H9 (cell line): ENCODE measurements around the gene EHD1. TPM values are rescaled to one million over a fixed set of nuclear protein-coding genes. Genes with fewer than 3 reads are reported as not detected.

ENCODE experiments used
- DNase-seq: peaks from one replicate; pipeline ENCODE4 v3.0.0-alpha.2; 2017
- H2AFZ ChIP-seq: one replicate; pipeline ENCODE4 v1.6.1; 2013; ENCODE audit warnings: mild to moderate bottlenecking, low read length, control low read depth, moderate library complexity
- H2AK5ac ChIP-seq: 2 replicates; pipeline ENCODE4 v1.6.1; 2013; ENCODE audit warnings: low read length, control low read depth, mixed read lengths; ENCODE audit not compliant: insufficient read length
- H2BK120ac ChIP-seq: one replicate; pipeline ENCODE4 v1.6.1; 2013; ENCODE audit warnings: low read depth, mild to moderate bottlenecking, low read length, control low read depth, inconsistent platforms; ENCODE audit not compliant: poor library complexity, severe bottlenecking
- H2BK12ac ChIP-seq: 2 replicates; pipeline ENCODE4 v1.6.1; 2013; ENCODE audit warnings: low read length, control low read depth, mixed read lengths, low read depth; ENCODE audit not compliant: insufficient read length
- H2BK15ac ChIP-seq: 2 replicates; pipeline ENCODE4 v1.6.1; 2013; ENCODE audit warnings: low read depth, low read length, control low read depth
- H2BK20ac ChIP-seq: one replicate; pipeline ENCODE4 v1.6.1; 2013; ENCODE audit warnings: low read depth, mild to moderate bottlenecking, low read length, control low read depth, inconsistent platforms; ENCODE audit not compliant: poor library complexity, severe bottlenecking
- H2BK5ac ChIP-seq: 2 replicates; pipeline ENCODE4 v1.6.1; 2013; ENCODE audit warnings: low read length, control low read depth, mixed read lengths; ENCODE audit not compliant: insufficient read length
- H3K14ac ChIP-seq: 2 replicates; pipeline ENCODE4 v1.6.1; 2013; ENCODE audit warnings: low read length, control low read depth; ENCODE audit not compliant: insufficient read depth
- H3K18ac ChIP-seq: 2 replicates; pipeline ENCODE4 v1.6.1; 2013; ENCODE audit warnings: low read depth, mild to moderate bottlenecking, mixed read lengths, low read length, control low read depth; ENCODE audit not compliant: insufficient read length
- H3K23ac ChIP-seq: 2 replicates; pipeline ENCODE4 v1.6.1; 2013; ENCODE audit warnings: low read length, control low read depth, mixed read lengths, low read depth; ENCODE audit not compliant: insufficient read length
- H3K23me2 ChIP-seq: 2 replicates; pipeline ENCODE4 v1.6.1; 2013; ENCODE audit warnings: low read depth, mild to moderate bottlenecking, mixed read lengths, low read length, control low read depth; ENCODE audit not compliant: insufficient read length, poor library complexity, severe bottlenecking
- H3K27ac ChIP-seq: 2 replicates; pipeline ENCODE4 v1.5.1; 2013; ENCODE audit warnings: low read length, control low read depth, mixed read lengths, low read depth; ENCODE audit not compliant: insufficient read length
- H3K27me3 ChIP-seq: 2 replicates; pipeline ENCODE4 v1.6.1; 2013; ENCODE audit warnings: low read length, control low read depth, inconsistent platforms; ENCODE audit not compliant: insufficient read depth
- H3K4ac ChIP-seq: 2 replicates; pipeline ENCODE4 v1.6.1; 2013; ENCODE audit warnings: low read depth, mild to moderate bottlenecking, control low read depth, inconsistent platforms, low read length, moderate library complexity
- H3K4me1 ChIP-seq: 2 replicates; pipeline ENCODE4 v1.6.1; 2013; ENCODE audit warnings: low read length, control low read depth, inconsistent platforms; ENCODE audit not compliant: insufficient read depth
- H3K4me2 ChIP-seq: 2 replicates; pipeline ENCODE4 v1.6.1; 2013; ENCODE audit warnings: low read length, control low read depth, mixed read lengths; ENCODE audit not compliant: insufficient read length, insufficient read depth
- H3K56ac ChIP-seq: 2 replicates; pipeline ENCODE4 v1.6.1; 2013; ENCODE audit warnings: low read depth, mild to moderate bottlenecking, mixed read lengths, low read length, control low read depth; ENCODE audit not compliant: insufficient read length
- H3K79me1 ChIP-seq: 2 replicates; pipeline ENCODE4 v1.6.1; 2013; ENCODE audit warnings: low read depth, mild to moderate bottlenecking, moderate library complexity, low read length, control low read depth, inconsistent platforms; ENCODE audit not compliant: insufficient read depth, poor library complexity, severe bottlenecking
- H3K79me2 ChIP-seq: 2 replicates; pipeline ENCODE4 v1.6.1; 2013; ENCODE audit warnings: low read length, control low read depth, inconsistent platforms; ENCODE audit not compliant: insufficient read depth
- H3K9ac ChIP-seq: 2 replicates; pipeline ENCODE4 v1.6.1; 2013; ENCODE audit warnings: low read length, control low read depth, mixed read lengths; ENCODE audit not compliant: insufficient read length; ENCODE audit errors: extremely low read depth
- H3K9me3 ChIP-seq: one replicate; pipeline ENCODE4 v1.6.1; 2013; ENCODE audit warnings: low read depth, low read length, inconsistent platforms; ENCODE audit not compliant: control insufficient read depth
- H3T11ph ChIP-seq: one replicate; pipeline ENCODE4 v1.6.1; 2013; ENCODE audit warnings: mild to moderate bottlenecking, low read length, control low read depth, inconsistent platforms
- H4K20me1 ChIP-seq: one replicate; pipeline ENCODE4 v1.6.1; 2013; ENCODE audit not compliant: control insufficient read depth, insufficient read length, insufficient read depth
- H4K5ac ChIP-seq: 2 replicates; pipeline ENCODE4 v1.6.1; 2013; ENCODE audit warnings: low read depth, mild to moderate bottlenecking, mixed read lengths, low read length, control low read depth; ENCODE audit not compliant: insufficient read length
- H4K8ac ChIP-seq: replicated peaks from 2 replicates; pipeline ENCODE4 v1.6.1; 2013; ENCODE audit warnings: low read length, control low read depth, mixed read lengths, low read depth; ENCODE audit not compliant: insufficient read length
- H4K91ac ChIP-seq: 2 replicates; pipeline ENCODE4 v1.6.1; 2013; ENCODE audit warnings: low read depth, mild to moderate bottlenecking, moderate library complexity, mixed read lengths, low read length, control low read depth; ENCODE audit not compliant: insufficient read length
- H3K27ac Mint-ChIP-seq, 3 experiments: 2 replicates in 2 of 3; 3 replicates in 1 of 3; pipeline ENCODE4 v1.8.0; 2020 to 2021; ENCODE audit warnings: mixed read lengths in 3 of 3, mild to moderate bottlenecking in 1 of 3, moderate library complexity in 1 of 3
- H3K27me3 Mint-ChIP-seq: 2 replicates; pipeline ENCODE4 v1.8.0; 2021; ENCODE audit warnings: low read depth, mild to moderate bottlenecking, moderate library complexity, mixed read lengths
- H3K36me3 Mint-ChIP-seq, 3 experiments: 2 replicates in 2 of 3; 3 replicates in 1 of 3; pipeline ENCODE4 v1.8.0; 2020 to 2021; ENCODE audit warnings: low read depth in 3 of 3, mixed read lengths in 3 of 3; ENCODE audit not compliant: insufficient read depth in 1 of 3
- H3K4me1 Mint-ChIP-seq, 2 experiments: 2 replicates each; pipeline ENCODE4 v1.8.0; 2020; ENCODE audit warnings: mixed read lengths in 2 of 2
- H3K4me3 Mint-ChIP-seq, 2 experiments: 2 replicates in 1 of 2; 3 replicates in 1 of 2; pipeline ENCODE4 v1.8.0; 2020 to 2021; ENCODE audit warnings: mild to moderate bottlenecking in 2 of 2, mixed read lengths in 2 of 2, moderate library complexity in 1 of 2
- H3K9me3 Mint-ChIP-seq, 2 experiments: 2 replicates in 1 of 2; 3 replicates in 1 of 2; pipeline ENCODE4 v1.8.0; 2020; ENCODE audit warnings: mild to moderate bottlenecking in 2 of 2, mixed read lengths in 2 of 2, moderate library complexity in 1 of 2
- CTCF ChIP-seq: fragments of 200-600 bp; sonication (generic); conservative IDR thresholded peaks from 3 replicates; pipeline ENCODE4 v1.8.0; 2021; ENCODE audit warnings: antibody characterized with exemption, mild to moderate bottlenecking
- WGBS: extraction: QIAGEN DNeasy Blood & Tissue Kit; methylation state at CpG from one replicate; pipeline ENCODE4 v1.1.7; 2013; ENCODE audit warnings: missing lambda C conversion rate, low lambda C conversion rate, mixed read lengths; ENCODE audit not compliant: insufficient read length; ENCODE audit errors: extremely low coverage; 5-methylcytosine and 5-hydroxymethylcytosine counted together
- total RNA-seq: library from RNA; stranded (reverse); gene quantifications from 2 replicates; pipeline ENCODE4 v1.2.1, GENCODE V29; 2021

The EHD1 gene
- total RNA-seq, 1 experiment from 2014 or later, result 31.0 TPM

- Histone ChIP-seq H3K18ac (no peak overlapping the region), H2AFZ (no peak overlapping the region), H4K91ac (no peak overlapping the region), H3K4me2 (no peak overlapping the region), H3K14ac (no peak overlapping the region), H2BK20ac (no peak overlapping the region), H3K79me2 (no peaks in the 10 kb centered on the region), H4K20me1 (no peaks in the 10 kb centered on the region), H3K23me2 (peaks cover 6% of the 10 kb centered on the region), H3K27me3 (no peaks in the 10 kb centered on the region), H3T11ph (no peak overlapping the region), H2AK5ac (no peak overlapping the region), H3K23ac (no peak overlapping the region), H2BK15ac (no peak overlapping the region), H3K4me1 (no peaks in the 10 kb centered on the region), H3K9me3 (no peaks in the 10 kb centered on the region), H3K56ac (no peak overlapping the region), H3K79me1 (no peaks in the 10 kb centered on the region), H4K5ac (no peak overlapping the region), H3K9ac (no peak overlapping the region), H3K27ac (no peak overlapping the region), H2BK120ac (no peak overlapping the region), H4K8ac (no peak overlapping the region), H3K4ac (no peak overlapping the region), H2BK12ac (no peak overlapping the region), H2BK5ac (no peak overlapping the region)
- no CpG with 5 or more reads among the region's 9 CpGs for WGBS
- Mint-ChIP-seq H3K36me3 (peaks cover 14 to 47% (median 35%) of the 10 kb centered on the region in 3 experiments; a peak in 6 of 7 replicates), H3K9me3 (no peaks in the 10 kb centered on the region), H3K4me1 (peaks cover 9 to 13% of the 10 kb centered on the region in 2 experiments), H3K4me3 (no peak overlapping the region), H3K27ac (no peak overlapping the region), H3K27me3 (no peaks in the 10 kb centered on the region)
- DNase-seq, result no peak
- no peak for TF ChIP-seq CTCF
Observed at GRCh38 chr11:64911689-64912088, 33.3 kb upstream of the EHD1 start.
